ENCODE data around the gene SYNGAP1. TPM values are rescaled to one million over a fixed set of nuclear protein-coding genes. Genes with fewer than 3 reads are reported as not detected.
"Not testable (repeated sequence)": the region's sequence is repeated elsewhere in the genome, so short reads cannot be mapped to it uniquely, and the experiment has no call there.

SYNGAP1 gene
- total and polyA plus RNA-seq, 4 donors, result 0.32 to 1.8 (median 1.1) TPM

DNA sequence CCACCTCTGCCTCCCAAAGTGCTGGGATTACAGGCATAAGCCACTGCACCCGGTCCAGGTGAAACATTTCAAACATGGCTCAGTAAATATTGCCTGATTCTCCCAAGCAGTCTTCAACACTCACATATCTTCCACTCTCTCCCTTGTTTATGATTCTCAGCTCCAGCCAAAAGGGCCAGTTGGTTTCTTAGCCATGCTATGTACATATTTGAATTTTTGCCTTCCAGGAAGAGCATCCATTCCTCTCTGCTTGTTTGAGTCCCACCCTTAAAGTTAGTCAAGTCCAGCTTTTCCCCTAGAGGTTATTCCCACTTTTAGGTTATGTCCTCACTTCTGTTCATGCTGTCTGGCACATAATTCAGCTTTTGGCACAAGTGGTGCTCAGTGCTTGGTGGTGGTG, 22.3 kb upstream of the SYNGAP1 start:
- H3K9me3 ChIP-seq (ENCODE audit: control insufficient read depth in 4 of 4, low read length in 3 of 4), result no peaks in the 10 kb centered on the region
- no peak overlapping the region for H3K27ac ChIP-seq (ENCODE audit: low read depth in 1 of 2, low read length in 2 of 2)
- H3K9ac ChIP-seq (ENCODE audit: low read depth in 1 of 2, low read length in 2 of 2), result no peak overlapping the region
- H3K4me1 ChIP-seq (ENCODE audit: control insufficient read depth in 4 of 4, insufficient read depth in 4 of 4, low read length in 3 of 4), result no peaks in the 10 kb centered on the region
- TF ChIP-seq SP1 (IDR thresholded peaks at IDR 0.05), result no peak
- no peak for TF ChIP-seq YY1 (IDR thresholded peaks at IDR 0.05)
- no peak for TF ChIP-seq GABPA (IDR thresholded peaks at IDR 0.05 in 1 of 2, conservative IDR thresholded peaks at IDR 0.05 in 1 of 2)
- TF ChIP-seq, protein P1, sequence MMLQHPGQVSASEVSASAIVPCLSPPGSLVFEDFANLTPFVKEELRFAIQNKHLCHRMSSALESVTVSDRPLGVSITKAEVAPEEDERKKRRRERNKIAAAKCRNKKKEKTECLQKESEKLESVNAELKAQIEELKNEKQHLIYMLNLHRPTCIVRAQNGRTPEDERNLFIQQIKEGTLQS (IDR thresholded peaks at IDR 0.05), result no peak
- TF ChIP-seq JUND (IDR thresholded peaks at IDR 0.05), result no peak
- TF ChIP-seq, protein P2, sequence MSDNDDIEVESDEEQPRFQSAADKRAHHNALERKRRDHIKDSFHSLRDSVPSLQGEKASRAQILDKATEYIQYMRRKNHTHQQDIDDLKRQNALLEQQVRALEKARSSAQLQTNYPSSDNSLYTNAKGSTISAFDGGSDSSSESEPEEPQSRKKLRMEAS (IDR thresholded peaks at IDR 0.05), result no peak
- TF ChIP-seq HNF4G (IDR thresholded peaks at IDR 0.05), result no peak
- no peak for TF ChIP-seq RAD21 (IDR thresholded peaks at IDR 0.05)
- TF ChIP-seq, protein P3, sequence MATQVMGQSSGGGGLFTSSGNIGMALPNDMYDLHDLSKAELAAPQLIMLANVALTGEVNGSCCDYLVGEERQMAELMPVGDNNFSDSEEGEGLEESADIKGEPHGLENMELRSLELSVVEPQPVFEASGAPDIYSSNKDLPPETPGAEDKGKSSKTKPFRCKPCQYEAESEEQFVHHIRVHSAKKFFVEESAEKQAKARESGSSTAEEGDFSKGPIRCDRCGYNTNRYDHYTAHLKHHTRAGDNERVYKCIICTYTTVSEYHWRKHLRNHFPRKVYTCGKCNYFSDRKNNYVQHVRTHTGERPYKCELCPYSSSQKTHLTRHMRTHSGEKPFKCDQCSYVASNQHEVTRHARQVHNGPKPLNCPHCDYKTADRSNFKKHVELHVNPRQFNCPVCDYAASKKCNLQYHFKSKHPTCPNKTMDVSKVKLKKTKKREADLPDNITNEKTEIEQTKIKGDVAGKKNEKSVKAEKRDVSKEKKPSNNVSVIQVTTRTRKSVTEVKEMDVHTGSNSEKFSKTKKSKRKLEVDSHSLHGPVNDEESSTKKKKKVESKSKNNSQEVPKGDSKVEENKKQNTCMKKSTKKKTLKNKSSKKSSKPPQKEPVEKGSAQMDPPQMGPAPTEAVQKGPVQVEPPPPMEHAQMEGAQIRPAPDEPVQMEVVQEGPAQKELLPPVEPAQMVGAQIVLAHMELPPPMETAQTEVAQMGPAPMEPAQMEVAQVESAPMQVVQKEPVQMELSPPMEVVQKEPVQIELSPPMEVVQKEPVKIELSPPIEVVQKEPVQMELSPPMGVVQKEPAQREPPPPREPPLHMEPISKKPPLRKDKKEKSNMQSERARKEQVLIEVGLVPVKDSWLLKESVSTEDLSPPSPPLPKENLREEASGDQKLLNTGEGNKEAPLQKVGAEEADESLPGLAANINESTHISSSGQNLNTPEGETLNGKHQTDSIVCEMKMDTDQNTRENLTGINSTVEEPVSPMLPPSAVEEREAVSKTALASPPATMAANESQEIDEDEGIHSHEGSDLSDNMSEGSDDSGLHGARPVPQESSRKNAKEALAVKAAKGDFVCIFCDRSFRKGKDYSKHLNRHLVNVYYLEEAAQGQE (IDR thresholded peaks at IDR 0.05), result no peak
- TF ChIP-seq TAF1 (conservative IDR thresholded peaks at IDR 0.05), result no peak
- no peak for TF ChIP-seq RXRA (IDR thresholded peaks at IDR 0.05)
- TF ChIP-seq FOXA1 (IDR thresholded peaks at IDR 0.05), result no peak
- no peak for TF ChIP-seq FOXA2 (IDR thresholded peaks at IDR 0.05)
- no peak for TF ChIP-seq HNF4A (conservative IDR thresholded peaks at IDR 0.05)
- TF ChIP-seq, protein P4, sequence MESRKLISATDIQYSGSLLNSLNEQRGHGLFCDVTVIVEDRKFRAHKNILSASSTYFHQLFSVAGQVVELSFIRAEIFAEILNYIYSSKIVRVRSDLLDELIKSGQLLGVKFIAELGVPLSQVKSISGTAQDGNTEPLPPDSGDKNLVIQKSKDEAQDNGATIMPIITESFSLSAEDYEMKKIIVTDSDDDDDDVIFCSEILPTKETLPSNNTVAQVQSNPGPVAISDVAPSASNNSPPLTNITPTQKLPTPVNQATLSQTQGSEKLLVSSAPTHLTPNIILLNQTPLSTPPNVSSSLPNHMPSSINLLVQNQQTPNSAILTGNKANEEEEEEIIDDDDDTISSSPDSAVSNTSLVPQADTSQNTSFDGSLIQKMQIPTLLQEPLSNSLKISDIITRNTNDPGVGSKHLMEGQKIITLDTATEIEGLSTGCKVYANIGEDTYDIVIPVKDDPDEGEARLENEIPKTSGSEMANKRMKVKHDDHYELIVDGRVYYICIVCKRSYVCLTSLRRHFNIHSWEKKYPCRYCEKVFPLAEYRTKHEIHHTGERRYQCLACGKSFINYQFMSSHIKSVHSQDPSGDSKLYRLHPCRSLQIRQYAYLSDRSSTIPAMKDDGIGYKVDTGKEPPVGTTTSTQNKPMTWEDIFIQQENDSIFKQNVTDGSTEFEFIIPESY (IDR thresholded peaks at IDR 0.05), result no peak
- H3K4me3 ChIP-seq (ENCODE audit: low read depth in 1 of 3, low read length in 3 of 3), result no peak overlapping the region
- no peaks in the 10 kb centered on the region for H3K36me3 ChIP-seq (ENCODE audit: control insufficient read depth in 4 of 4, insufficient read depth in 3 of 4, low read depth in 1 of 4, low read length in 3 of 4)
- WGBS, result 80% methylated on average over 1 of the region's 1 CpG
- DNase-seq (ENCODE audit: low spot score), result no peak
- H3K27me3 ChIP-seq (ENCODE audit: control insufficient read depth in 4 of 4, insufficient read depth in 4 of 4, low read length in 3 of 4), result no peaks in the 10 kb centered on the region

DNA sequence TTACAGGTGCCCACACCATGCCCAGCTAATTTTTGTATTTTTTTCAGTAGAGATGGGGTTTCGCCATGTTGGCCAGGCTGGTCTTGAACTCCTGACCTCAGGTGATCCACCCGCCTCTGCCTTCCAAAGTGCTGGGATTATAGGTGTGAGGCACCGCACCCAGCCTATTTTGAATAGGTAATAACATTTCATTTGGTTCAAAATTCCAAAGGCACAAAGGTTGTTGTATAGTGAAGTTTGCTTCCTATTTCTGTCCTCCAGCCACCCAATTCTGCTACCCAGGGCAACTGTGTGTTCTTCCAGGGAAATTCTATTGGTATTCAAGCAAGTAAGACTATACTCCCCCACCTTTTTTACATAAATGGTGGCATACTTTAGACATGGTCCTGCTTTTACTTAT, 21.3 kb upstream of the SYNGAP1 start:
- WGBS, result 96% methylated on average over 3 of the region's 3 CpGs
- H3K27me3 ChIP-seq (ENCODE audit: control insufficient read depth in 4 of 4, insufficient read depth in 4 of 4, low read length in 3 of 4); H3K4me3 ChIP-seq (ENCODE audit: low read depth in 1 of 3, low read length in 3 of 3); H3K4me1 ChIP-seq (ENCODE audit: control insufficient read depth in 4 of 4, insufficient read depth in 4 of 4, low read length in 3 of 4); DNase-seq (ENCODE audit: low spot score); H3K36me3 ChIP-seq (ENCODE audit: control insufficient read depth in 4 of 4, insufficient read depth in 3 of 4, low read depth in 1 of 4, low read length in 3 of 4); H3K9ac ChIP-seq (ENCODE audit: low read depth in 1 of 2, low read length in 2 of 2); H3K9me3 ChIP-seq (ENCODE audit: control insufficient read depth in 4 of 4, low read length in 3 of 4); H3K27ac ChIP-seq (ENCODE audit: low read depth in 1 of 2, low read length in 2 of 2): not testable (repeated sequence)

DNA sequence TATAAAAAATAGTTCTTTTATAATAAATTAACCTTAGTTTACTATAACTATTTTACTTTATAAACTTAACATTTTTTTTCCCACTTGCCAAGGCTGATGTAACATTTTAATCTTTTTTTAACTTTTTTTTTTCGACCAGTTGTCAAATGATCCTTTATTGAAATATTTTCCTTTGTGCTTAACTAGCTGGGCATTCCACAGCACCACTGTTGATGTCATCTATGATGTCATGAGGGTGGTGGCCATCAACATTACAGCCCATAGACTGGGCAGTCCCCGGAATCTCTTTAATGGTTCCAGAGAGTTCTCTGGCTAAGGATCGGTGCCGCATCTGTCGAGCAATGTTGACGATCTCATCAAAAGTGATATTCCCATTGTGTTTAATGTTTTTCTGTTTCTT, 20.0 kb upstream of the SYNGAP1 start:
- not testable (repeated sequence) for DNase-seq (ENCODE audit: low spot score); H3K9ac ChIP-seq (ENCODE audit: low read depth in 1 of 2, low read length in 2 of 2); H3K27ac ChIP-seq (ENCODE audit: low read depth in 1 of 2, low read length in 2 of 2); H3K27me3 ChIP-seq (ENCODE audit: control insufficient read depth in 4 of 4, insufficient read depth in 4 of 4, low read length in 3 of 4); H3K9me3 ChIP-seq (ENCODE audit: control insufficient read depth in 4 of 4, low read length in 3 of 4); H3K4me1 ChIP-seq (ENCODE audit: control insufficient read depth in 4 of 4, insufficient read depth in 4 of 4, low read length in 3 of 4); H3K4me3 ChIP-seq (ENCODE audit: low read depth in 1 of 3, low read length in 3 of 3); H3K36me3 ChIP-seq (ENCODE audit: control insufficient read depth in 4 of 4, insufficient read depth in 3 of 4, low read depth in 1 of 4, low read length in 3 of 4)
- 97% methylated on average over 6 of the region's 6 CpGs for WGBS

Measured in liver (tissue), 9 donors.